Measurements from ENCODE around the gene NOL4L.
A peak's percentile ranks its signal among the peaks of the same experiment; 100 is the strongest.

Gene NOL4L

DNA sequence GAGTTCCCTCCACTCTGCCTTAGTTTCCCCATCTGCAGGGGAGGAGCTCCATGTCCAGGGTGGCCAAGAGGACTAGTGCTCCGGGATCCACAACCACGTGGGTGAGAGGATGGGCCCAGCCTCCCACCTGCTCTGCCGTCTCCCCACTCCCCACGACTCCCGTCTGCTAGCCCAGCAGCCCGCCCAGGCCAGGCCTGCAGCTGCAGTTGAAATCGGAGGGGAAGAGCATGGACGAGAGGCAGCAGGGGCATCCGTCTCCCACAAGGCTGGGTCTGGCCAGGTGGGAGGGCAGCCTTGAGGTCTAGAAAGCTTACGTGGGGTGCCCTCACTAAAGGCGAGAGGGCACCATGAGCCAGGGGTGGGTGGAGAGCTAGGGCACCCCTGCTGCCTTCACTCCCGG is 8.6 kb downstream of the NOL4L start:
- no peak for DNase-seq (ENCODE audit: low spot score)

DNA sequence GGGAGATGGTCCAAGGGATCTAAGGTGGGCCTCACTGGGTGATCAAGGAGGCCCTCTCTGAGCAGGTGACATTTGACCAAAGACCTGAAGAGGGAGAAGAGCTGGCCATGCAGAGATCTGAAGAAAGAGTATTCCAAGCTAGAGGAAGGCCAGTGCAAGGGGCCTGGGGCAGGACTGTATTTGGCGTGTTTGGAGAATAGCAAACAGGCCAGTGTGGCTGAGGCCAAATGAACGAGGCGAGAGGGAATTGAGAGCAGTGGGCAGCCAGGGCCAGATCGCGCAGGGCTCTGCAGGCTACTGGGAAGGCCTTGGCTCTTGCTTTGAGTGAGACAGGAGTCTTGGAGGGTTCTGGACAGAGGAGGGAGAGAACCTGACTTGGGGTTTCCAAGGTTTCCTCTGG is 9.3 kb downstream of the NOL4L start:
- DNase-seq (ENCODE audit: low spot score): no peak

DNA sequence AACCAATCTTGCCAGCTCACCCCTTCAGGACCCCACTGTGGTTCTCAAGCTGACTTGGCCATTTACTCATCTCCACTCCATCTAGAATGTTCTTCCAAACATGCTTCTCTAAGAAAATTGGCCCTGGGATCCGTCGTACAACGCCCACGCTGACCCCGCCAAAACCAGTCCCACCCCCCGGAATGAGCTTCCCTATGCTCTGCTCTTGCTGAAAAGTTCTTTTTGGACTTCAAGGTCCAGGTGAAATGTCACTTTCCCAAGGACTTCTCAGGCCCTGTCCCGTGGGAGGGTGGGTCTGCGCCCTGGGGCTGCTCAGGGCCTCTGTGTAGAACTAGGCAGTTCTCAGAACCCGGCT is 9.9 kb downstream of the NOL4L start:
- no peak for DNase-seq (ENCODE audit: low spot score)

DNA sequence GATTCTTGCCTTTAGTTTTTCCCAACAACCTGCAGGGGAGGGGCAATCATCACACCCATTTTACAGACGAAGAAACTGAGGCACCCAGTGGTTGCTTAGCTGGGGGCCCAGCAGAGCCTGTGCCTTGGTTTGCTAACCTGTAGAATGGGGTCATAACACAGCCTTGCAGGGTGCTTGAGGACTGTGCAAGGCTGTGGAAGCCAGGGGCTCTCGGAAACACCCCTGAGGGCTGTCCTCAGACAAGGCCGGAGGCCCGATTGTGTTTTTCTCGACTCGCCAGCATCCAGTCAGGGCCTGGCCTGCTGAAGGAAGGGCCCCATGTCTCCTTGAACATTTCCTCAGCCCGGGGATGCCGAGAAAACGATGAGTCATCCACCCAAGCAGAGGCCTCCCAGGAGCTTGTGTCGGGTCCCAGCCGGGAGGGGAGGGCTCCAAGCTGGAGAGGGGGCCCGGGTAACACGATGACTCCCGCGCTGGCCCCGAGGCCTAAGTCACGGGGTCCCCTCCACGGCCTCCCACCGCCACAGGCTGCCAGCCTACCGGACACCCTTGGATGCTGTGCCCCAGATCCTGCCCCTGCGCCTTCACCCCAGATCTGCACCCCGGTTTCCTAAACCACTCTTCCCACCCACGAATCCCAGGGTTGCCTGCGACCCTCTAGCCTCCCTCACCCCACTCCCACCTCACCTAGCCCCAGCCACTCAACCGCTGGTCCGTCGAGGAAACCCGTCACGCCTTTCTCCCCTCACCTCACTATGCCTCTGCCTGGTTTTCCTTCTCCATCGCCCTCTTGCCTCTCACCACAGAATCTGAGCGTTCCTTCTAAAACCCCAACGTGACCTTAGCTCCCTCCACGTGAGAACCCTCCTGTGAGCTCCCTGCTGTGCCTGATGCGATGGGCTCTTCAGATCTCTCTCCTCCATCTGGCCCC is 10.6 kb downstream of the NOL4L start:
- DNase-seq (ENCODE audit: low spot score): peak; percentile 46

DNA sequence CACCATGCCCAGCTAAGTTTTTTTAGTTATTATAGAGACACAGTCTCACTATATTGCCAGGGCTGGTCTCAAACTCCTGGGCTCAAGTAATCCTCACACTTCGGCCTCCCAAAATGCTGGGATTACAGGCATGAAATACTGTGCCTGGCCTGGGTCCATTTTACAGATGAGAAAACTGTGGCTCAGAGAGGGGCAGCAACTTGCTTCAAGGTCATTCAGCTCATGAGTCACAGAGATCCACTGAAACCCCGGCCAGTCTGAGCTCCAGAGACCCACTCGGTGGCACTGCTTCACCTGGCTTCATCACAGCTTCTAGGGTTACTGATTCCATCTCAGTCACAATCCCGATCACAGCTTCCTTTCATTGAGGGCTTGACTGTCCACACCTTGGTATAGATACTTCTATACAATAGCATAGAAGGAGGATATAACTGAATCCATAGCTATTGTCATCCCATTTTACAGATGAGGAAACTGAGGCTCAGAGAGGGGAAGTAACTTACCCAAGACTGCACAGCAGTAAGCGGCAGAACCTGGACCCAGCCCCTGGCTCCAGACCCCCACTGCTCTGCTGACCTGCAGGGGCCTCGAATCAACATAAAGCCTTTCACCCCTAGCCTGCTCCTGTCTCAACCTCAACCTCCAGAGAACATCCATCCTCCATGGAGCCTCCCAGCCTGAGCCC is 11.8 kb downstream of the NOL4L start:
- DNase-seq (ENCODE audit: low spot score): no peak

DNA sequence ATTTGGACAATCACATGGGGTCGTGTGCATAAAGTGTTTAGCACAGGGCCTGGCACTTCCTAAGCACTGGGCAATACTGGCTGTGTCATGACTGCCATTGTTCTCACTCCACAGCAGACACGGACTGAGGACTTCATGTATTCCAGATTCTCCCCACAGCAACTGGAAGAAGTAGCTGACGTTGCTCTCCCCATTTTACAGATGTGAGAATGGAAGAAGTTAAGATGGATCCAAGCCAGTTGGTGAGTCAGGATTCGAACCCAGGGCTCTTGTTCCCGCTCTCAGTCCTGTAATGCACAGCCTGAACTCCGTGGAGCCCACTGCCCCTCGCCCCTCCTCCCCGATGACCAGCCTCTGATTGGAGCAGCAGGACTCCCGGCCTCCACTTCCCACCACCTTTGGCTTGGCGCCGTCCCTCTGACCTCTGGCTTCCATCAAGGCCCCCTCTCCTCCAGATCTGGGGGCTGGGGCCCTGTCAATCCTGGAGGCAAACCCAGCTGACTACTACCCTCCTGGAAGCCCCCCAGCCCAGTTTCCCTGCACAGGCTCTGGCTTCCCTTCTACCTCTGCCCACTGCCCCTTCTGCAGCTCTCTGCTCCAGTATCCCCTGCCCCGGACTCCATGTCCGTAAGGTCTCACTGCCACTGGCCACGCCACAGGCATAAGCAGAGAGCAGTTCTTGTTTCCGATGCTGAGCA is 12.7 kb downstream of the NOL4L start:
- DNase-seq (ENCODE audit: low spot score): no peak

DNA sequence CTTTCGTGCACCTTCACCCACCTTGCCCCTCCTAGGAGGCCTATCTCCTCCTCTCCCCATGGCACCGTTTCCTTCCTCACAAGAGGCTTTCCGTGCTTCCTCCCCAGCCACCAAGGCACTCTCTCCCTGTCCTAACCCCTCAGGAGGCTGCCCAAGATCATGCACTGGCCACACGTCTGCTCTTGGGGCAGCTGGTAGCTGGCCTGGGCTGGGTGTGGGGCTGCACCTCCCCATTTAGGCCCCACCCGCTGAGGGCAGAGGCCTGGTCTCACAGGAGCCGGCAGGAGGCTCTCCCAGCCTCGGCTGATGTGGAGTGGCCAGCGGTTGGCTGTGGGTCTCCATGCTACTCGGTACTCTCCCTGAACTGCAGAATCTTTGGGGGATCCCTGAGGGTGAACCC is 13.6 kb downstream of the NOL4L start:
- DNase-seq (ENCODE audit: low spot score): no peak

DNA sequence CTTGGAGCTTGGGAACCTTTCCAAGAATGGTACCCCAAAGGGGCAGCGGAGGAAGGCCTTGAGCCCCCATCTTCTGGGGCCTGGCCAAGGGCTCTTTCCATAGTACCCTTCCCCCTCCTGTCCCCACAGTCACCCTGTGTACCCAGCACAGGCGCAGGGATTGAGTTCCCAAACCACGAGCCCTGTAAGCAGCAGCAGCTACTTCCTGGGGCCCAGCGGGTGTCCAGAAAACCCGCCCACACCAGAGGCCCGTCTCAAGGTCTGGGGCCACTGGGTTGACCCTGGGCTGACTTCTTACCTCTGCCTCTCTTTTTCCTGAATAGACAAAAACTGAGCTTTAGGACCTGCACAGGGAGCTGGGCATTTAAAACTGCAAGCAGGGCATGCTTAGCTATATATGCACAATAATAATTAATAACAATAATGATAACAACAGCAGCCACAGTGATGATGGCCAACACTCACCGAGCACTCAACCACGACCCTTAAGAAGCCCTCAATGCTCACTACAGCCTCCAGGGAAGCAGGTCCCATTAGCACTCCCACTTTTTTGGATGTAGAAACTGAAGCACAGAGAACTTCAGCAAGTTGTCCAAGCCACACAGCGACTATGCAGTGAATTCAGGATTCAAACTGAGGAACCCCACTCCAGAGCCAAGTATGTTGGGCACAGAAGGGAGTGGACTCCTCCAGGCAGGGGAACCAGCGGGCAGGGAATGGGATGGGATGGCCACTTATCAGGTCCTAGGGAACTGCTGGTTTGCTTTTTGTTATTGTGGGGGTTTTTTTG is 14.5 kb downstream of the NOL4L start:
- DNase-seq (ENCODE audit: low spot score): no peak

DNA sequence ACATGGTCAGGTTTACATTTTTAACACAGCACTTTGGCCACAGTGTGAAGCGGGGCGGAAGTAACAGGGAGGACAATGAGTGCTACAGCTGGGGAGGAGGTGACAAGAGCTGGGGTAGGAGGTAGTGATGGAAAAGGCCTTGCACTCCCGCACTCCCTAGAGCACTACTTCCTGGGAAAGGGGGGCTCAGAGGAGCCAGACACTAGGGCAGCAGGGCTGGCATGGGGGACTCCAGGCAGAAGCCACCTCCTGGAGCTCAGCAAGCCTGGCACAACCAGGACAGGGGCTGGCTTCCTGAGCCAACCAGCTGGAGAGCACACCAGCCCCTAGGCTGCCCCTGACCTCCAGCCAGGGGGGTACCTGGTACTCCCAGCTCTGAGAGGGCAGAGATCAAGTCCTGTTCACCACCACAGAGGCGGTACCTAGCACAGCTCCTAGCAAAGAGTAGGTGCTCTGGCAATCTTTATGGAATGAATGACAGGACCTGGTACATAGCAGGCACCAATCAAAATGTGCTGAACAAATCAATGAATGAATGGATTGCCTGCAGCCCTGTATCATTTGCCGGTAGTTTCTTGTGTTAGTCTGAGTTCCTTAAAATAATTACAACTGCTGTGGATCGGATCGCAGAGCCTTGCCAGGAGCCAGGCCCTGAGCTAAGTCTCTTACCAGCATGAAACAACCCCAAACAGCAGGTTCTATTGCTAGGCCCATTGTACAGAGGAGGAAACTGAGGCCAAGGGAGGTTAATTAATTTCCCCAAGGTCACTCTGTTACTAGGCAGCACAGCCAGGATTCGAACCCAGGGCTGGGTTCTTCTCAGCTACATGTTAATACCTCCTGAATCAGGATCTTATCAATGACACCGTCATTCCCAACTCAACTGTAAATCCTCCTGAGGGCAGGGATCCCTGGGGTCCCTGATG is 15.5 kb downstream of the NOL4L start:
- DNase-seq (ENCODE audit: low spot score): no peak

DNA sequence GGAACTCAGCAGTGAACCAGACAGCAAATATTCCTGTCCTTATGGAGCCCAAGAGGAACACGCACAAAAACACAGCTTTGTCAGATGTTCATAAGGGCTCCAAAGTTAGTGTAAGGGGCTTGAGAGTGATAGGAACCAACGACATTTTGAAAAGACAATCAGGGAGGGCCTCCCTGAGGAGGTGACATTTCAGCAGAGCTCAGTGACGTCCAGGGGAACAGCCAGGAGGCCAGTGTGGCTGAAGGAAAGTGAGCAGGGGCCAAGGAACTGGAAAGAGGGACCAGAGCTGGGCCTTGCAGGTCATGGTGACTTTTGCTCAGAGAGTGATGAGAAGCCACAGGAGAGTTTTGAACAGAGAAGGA is 16.1 kb downstream of the NOL4L start:
- DNase-seq (ENCODE audit: low spot score): no peak

DNA sequence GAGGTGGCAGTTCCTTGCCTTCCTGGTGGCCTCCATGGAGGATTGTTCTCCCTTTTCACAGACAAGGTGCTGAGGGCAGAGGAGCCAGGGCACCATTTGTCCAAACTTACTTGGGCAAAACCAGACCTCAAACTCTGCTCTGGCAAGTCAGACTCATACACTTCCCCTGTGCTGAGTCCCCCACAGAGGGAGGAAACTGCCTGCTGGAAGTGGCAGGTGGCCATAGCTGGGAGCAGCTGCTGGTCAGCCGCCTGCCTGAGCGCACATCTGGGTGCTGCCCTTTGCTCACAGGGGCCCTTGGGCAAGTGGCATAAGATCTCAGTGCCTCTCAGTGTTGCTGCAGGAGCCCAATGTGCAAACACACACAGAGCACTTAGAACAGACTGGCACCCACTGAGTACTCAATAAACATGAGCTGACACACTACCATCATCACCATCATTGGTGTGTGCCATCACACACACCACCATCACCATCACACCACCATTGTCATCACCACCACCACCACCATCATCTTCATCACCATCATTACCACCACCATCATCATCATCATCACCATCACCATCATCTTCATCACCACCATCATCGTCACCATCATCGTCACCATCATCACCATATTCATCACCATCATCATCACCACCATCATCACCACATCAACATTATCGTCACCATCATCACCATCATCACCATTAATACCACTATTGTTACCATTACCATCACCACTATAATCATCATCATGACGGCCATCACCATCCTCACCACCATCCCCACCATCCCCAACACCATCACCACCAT is 17.6 kb downstream of the NOL4L start:
- DNase-seq (ENCODE audit: low spot score): no peak

DNA sequence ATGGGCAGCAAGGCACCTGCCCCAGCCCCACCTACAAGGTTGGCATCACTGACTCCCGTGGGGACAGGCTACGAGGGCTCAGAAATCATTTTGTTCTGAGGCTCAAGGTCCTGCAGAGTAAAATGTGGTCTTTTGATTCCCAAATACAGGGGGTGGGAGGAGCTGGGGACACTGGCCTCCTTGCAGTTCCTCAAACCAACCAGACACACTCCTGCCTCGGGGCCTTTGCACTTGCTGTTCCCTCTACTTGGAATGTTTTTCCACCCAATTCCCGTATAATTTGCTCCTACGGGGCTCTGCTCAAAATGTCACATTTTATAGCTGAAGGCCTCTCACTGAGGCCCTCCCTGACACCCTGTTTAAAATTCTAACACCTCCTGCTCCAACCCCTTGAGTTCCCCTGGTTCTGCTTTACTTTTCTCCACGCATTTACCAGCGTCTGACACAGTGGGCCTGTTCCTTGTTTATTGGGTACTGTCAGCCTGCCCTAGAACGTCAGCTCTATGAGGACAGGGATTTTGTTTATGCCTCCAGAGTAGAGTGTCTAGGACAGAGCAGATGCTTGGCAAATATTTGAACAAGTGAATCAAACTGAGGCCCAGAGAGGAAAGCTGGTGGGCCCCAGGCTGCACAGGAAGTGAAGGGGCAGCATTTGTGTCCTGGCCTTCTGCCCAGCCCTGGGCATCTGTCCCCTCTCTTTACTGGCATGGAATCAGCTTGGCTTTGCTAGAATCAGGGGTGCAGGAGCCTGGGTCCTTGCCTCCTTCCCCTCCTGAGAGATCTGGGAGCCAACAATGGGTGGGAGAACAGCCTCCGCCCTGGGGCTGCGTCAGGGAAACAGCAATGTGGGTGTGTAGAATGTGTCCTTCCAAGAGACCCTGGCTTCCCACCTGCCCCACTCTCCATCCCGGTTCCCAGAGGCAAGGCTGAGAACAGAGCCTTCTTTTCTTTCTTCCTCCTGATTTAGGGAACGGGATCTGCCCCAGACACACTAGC is 18.5 kb downstream of the NOL4L start:
- DNase-seq (ENCODE audit: low spot score): no peak

DNA sequence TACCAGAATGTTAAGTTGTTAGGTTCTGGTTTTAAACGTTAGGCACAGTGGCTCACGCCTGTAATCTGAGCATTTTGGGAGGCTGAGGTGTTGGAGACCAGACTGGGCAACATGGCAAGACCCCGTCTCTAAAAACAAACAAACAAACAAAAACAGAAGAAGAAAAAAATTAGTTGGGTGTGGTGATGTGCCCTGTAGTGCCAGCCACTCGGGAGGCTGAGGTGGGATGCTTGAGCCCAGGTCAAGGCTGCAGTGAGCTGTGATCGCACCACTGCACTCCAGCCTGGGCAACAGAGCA is 19.4 kb downstream of the NOL4L start:
- DNase-seq (ENCODE audit: low spot score): no peak

DNA sequence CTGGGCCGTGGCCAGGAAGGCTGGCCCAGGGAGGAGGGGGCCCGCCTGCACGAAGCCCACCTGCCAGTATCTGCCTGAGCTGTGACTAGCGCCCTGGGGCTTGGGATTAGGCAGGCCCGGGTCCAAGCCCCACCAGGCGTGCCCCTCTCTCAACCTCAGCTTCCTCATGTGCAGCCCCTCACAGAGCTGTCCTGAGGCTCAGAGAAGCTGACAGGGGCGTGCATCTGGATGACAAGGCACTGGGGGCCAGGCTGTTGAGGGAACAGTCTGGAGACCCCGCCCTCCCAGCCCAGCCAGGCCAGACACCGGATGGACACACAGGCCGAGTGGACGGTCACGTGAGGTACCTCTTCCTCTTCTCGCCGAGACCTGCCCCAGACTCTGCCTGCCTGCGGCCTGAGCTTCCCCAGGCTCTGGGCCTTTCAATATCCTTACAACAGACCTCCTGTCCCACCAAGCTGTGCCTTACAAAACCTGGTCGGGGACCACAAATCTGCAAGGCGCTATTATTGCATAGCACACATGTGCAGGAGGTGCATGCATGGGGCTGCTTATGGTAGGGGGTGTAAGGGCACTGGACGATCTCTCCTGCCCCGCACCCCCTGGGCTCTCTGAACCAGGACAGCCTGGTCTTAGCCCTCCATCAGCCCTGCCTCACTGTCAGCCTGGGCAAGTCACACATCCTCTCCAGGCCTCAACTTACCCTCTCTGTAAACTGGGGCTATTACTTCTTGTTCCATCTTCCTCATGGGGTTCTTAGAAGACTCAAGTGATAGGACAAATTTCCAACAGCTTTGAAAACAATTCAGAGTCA is 20.0 kb downstream of the NOL4L start:
- DNase-seq (ENCODE audit: low spot score): no peak

DNA sequence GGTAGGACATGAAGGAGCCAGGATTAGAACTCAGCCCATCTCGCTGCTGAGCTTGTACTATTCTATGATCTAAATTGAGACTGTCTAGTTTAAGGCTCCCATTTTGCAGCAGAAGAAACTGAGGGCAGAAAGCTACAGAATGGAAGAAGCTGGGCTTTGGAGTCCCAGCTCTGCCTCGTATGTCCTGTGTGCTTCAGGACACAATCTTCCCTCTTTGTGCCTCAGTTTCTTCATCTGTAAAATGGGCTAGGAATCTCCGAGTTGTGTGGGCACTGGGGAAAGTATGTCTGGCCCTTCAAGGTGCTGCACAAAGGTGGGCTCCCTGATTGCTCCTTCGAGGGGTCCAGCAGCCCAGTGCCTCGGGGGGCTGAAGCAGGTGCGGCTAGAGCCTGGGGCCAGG is 20.7 kb downstream of the NOL4L start:
- no peak for DNase-seq (ENCODE audit: low spot score)

DNA sequence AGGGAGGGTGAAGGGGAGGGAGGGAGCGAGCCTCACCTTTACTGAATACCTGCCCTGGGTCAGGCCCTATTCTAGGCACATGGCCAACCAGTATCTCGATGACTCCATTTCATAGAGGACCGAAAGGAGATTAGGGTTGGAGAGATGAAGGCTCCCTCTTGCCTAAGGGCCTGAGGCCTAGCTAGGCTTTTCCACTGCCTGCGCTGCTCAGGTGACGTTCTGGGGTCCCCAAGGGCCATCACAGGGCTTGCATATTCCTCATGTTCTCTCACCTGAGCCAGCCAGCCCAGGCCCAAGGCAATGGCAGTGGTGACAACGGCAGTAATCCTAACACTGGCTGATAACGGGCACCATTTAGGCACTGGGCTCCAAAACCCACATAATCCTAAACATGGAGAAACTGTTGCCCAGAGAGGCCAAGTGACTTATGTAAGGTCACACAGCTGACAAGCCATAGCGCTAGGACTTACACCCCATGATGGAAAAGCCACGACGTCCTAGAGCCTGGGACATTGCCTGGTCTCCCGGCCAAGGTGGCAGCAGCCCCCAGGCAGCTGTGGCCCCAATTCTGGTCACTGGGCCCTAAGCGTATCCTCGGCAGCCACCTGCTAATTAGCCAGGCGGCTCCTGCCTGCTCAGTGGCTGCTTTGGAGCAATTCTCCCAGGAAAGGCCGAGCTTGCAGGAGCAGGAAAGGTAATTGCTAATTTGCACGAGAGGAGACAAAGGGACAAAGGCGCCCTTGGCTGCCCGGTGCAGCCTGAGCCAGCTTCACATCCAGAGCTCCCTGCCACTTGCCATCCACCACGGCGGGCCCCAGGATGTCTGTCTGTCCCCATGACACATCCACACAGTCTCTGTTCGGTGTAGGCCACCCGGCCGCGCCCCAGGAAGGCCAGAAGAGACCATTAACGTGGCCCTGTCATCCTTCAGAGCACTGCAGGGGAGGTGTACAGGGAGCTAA is 21.5 kb downstream of the NOL4L start:
- DNase-seq (ENCODE audit: low spot score): no peak

DNA sequence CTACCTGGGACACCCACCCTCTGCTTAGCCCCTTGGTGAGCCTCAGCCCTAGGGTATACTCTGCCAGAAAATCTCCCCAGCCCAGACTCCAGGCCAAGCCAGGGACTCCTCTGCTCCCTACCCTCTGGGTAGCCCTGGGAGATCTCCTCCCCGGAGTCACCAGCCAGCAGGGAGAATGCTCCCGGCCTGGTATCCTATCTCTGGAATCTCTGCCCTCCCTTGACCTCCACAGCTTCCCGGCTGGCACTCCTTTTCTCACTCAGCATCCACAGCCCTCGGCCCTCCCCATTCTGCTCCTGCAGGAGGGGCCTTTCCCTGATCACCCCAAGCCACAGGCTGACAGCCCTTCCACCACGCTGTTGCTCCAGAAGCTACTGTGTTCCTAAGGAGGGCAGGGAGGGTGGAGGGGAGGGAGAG is 22.6 kb downstream of the NOL4L start:
- DNase-seq (ENCODE audit: low spot score): no peak
